GM12891 (cell line): ENCODE measurements around the gene BTN2A1. TPM values are rescaled to one million over a fixed set of nuclear protein-coding genes. Genes with fewer than 3 reads are reported as not detected.
A peak's percentile ranks its signal among the peaks of the same experiment; 100 is the strongest.
"Not testable (repeated sequence)": the region's sequence is repeated elsewhere in the genome, so short reads cannot be mapped to it uniquely, and the experiment has no call there.

Experiments used
- DNase-seq: peaks from one replicate; pipeline ENCODE4 v3.0.0; 2011; ENCODE audit warnings: low spot score; ENCODE audit not compliant: insufficient read length
- FAIRE-seq: peaks from 2 replicates; lab custom pipeline; 2011; peaks lifted over from hg19 to GRCh38; lab: Jason Lieb, UNC
- PAX5 ChIP-seq: IDR thresholded peaks from 2 replicates; pipeline ENCODE4 v1.6.1; 2011; ENCODE audit warnings: low read length, moderate library complexity, mild to moderate bottlenecking; ENCODE audit not compliant: insufficient read depth, severe bottlenecking
- POLR2A ChIP-seq: IDR thresholded peaks from 2 replicates; pipeline ENCODE4 v1.6.1; 2011; ENCODE audit warnings: low read depth, low read length, control low read depth
- POLR2AphosphoS5 ChIP-seq: IDR thresholded peaks from 2 replicates; pipeline ENCODE4 v1.6.1; 2011; ENCODE audit warnings: low read depth, low read length, control low read depth
- POU2F2 ChIP-seq: IDR thresholded peaks from 2 replicates; pipeline ENCODE4 v1.6.1; 2011; ENCODE audit warnings: low read depth, mild to moderate bottlenecking, control low read depth, low read length, moderate library complexity
- SPI1 ChIP-seq: IDR thresholded peaks from 2 replicates; pipeline ENCODE4 v1.6.1; 2011; ENCODE audit warnings: low read depth, low read length, control low read depth
- TAF1 ChIP-seq: IDR thresholded peaks from 2 replicates; pipeline ENCODE4 v1.6.1; 2011; ENCODE audit warnings: low read depth, low read length, control low read depth
- polyA plus RNA-seq: library from polyadenylated mRNA; unstranded; fragments of >200 nt; gene quantifications from one replicate; pipeline ENCODE4 v1.2.1, GENCODE V29; 2012; ENCODE audit warnings: low read depth, missing spikeins, inconsistent platforms; ENCODE audit not compliant: missing spikeins

BTN2A1 gene
- 13.8 TPM for polyA plus RNA-seq

DNA sequence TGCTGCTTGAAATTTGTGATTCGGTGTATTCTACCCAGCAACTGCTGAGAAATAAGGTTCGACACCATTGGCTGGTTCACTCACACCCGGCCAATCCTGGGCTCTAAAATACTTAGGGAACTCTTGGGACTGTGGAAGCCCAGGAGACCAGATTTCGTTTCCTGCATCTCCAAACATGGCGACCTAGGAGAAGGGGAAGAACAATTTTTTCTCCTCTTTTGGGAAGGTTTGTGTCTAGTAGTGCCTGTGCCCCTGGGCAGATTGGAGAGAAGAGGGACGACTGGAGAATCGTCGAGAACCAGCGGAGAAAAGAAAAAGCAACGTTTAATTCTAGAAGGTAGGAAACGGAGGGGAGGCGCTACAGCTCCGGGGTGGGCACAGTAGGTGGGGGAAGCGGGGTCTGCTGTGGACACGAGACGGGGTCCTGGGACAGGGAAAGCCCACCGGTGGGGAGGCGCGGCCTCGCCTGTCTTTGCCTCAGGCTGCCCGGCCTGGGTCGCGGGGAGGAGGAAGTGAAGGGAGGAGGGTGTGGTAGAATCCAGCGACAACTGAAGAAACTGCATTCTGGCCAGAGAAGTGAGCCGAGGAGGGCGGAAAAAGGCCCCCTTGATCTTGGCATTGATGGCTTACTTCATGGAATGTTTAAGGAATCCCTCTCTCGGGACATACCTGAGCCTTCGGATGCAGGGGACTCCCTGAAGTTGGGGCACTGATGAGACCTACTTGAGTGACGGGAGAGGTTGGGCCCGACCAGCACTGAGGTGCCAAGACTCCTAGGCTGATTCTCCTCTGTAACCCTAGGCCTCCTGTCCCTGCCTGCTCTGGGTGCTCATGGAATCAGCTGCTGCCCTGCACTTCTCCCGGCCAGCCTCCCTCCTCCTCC is at the start of gene BTN2A1:
Gene BTN2A1, plus strand, starts transcription at position 150 of the 883 bp plus-strand sequence. Its CDS starts 682 bp downstream, at position 832.
- DNase-seq (peak; percentile 58), FAIRE-seq (peak; percentile 83)
- TF ChIP-seq POLR2A (no peak), SPI1 (peak; percentile 51; the same call in 1 of the 2 replicates), POU2F2 (no peak), POLR2AphosphoS5 (no peak), TAF1 (no peak)

- FAIRE-seq (no peak), DNase-seq (no peak)
- TF ChIP-seq POU2F2 (no peak), PAX5 (no peak), TAF1 (no peak), SPI1 (no peak), POLR2AphosphoS5 (no peak), POLR2A (no peak)
Measured at GRCh38 chr6:26408828-26409730, 48.7 kb upstream of the BTN2A1 start.

DNA sequence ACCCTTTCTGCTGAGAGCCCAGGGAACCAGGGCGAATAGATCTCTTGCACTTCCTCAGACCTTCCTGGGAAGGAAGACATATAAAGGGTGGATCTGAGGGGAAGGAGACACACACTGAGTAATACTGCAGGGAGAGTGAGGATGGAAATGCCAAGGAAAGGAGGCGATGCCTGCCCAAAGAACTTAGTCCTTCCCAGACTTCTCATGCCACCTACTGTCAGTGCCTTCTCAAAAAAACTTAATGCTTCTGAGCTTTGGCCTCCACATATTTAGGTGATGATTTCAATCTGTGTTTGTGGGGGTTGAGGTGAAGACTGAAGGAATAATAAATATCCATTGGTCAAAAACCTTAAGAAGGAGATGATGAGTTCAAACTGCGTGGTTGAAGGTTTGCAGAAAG is 46.0 kb upstream of the BTN2A1 start:
- no peak for DNase-seq
- no peak for FAIRE-seq
- TF ChIP-seq POLR2A, result no peak
- no peak for TF ChIP-seq POU2F2
- no peak for TF ChIP-seq TAF1
- no peak for TF ChIP-seq SPI1
- TF ChIP-seq POLR2AphosphoS5, result no peak
- TF ChIP-seq PAX5, result no peak

DNA sequence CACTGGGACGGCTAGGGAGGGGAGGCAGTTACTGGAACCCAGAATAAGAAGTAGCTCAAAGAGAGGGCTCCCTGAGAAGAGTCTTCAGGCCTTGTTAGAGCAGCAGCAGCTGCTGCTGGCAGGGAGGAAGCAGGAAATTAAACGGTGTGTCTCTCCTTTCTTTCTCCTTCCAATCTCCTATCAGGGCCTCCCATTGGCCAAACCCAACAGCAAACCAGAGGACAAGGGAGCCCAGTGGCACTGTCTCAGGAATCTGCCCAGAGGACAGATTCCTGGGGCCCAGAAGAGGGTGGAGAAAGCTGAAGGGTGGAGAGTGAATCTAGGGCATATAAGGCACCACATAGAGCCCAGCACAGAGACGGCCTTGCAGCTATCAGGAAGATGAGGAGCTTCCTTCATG is 45.5 kb upstream of the BTN2A1 start:
- no peak for FAIRE-seq
- no peak for DNase-seq
- TF ChIP-seq PAX5 (no peak), POLR2AphosphoS5 (no peak), TAF1 (no peak), POU2F2 (no peak), SPI1 (no peak), POLR2A (no peak)

DNA sequence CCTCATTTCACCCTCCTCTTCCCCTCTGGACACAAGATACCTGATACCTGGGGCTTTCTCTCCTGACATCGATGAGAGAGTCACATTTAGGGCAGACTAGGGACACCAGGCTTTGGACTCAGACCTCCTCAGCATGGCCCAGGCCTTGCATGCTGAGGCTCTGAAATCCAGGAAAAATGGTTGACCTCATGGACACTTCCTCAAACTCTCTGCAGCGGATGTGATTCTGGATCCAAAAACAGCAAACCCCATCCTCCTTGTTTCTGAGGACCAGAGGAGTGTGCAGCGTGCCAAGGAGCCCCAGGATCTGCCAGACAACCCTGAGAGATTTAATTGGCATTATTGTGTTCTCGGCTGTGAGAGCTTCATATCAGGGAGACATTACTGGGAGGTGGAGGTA is 44.8 kb upstream of the BTN2A1 start:
- no peak for DNase-seq
- FAIRE-seq, result no peak
- TF ChIP-seq TAF1, result no peak

GRCh38 chr6:26414281-26414680 is 43.5 kb upstream of the BTN2A1 start:
- TF ChIP-seq POLR2A (no peak), POLR2AphosphoS5 (no peak), PAX5 (no peak), TAF1 (no peak), SPI1 (no peak), POU2F2 (no peak)
- FAIRE-seq, result peak; percentile 41

GRCh38 chr6:26415036-26415614 is 42.6 kb upstream of the BTN2A1 start:
- no peak for FAIRE-seq
- DNase-seq, result no peak
- TF ChIP-seq PAX5 (no peak), SPI1 (no peak), POU2F2 (no peak), POLR2A (no peak), TAF1 (no peak), POLR2AphosphoS5 (no peak)

More at GRCh38 chr6:26414281-26414680, 43.5 kb upstream of the BTN2A1 start:
- no peak for DNase-seq

GRCh38 chr6:26415791-26416190 is 42.0 kb upstream of the BTN2A1 start:
- DNase-seq, result no peak
- TF ChIP-seq PAX5 (no peak), TAF1 (no peak), SPI1 (no peak), POU2F2 (no peak)
- no peak for FAIRE-seq

GRCh38 chr6:26416288-26416687 is 41.5 kb upstream of the BTN2A1 start:
- DNase-seq (no peak), FAIRE-seq (no peak)
- no peak for TF ChIP-seq TAF1

GRCh38 chr6:26418077-26418476 is 39.7 kb upstream of the BTN2A1 start:
- not testable (repeated sequence) for DNase-seq, FAIRE-seq

DNA sequence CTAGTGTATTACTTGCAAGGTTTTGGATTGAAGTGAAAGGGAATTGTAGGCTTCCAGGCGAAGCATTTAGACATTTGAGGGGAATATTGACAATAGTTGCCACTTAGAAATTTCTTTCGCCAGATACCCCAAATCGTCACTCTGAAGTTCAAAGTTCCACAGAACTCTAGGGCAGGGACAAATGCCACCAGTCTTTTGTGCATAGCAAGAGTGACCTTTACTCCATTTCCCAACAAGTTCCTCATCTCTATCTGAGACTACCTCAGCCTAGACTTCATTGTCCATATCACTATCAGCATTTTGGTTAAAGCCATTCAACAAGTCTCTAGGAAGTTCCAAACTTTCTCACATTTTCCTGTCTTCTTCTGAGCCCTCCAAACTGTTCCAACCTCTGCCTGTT is 39.0 kb upstream of the BTN2A1 start:
- FAIRE-seq, DNase-seq: not testable (repeated sequence)
